ENCODE measurements around the gene ZNF410.

DNA sequence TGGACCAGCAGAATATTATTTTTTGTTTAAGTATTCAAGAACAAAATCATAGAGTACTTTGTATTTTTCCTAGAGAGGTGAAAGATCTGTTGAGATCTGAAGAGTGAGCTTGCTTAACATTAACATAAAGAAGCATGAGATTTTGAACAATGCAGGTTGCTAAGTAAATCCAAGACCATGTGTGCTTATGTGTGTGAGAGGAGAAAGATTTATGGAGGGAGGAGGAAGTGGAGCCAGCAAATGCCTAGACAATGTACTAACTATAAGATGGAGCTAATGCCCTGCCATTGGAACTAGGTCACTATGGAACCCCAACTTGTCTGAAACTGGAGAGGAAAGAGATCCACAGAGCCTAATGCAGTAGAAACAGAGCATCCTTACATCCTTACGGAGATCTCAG lies 49.9 kb downstream of the ZNF410 start:
- TF ChIP-seq EGR1 (IDR thresholded peaks at IDR 0.05) (no peak), EP300 (IDR thresholded peaks at IDR 0.05; ENCODE audit: borderline replicate concordance) (no peak), CEBPB (IDR thresholded peaks at IDR 0.05) (no peak), YY1 (IDR thresholded peaks at IDR 0.05; ENCODE audit: low read depth) (no peak), TCF12 (IDR thresholded peaks at IDR 0.05; ENCODE audit: low read depth) (no peak), ZBTB7A (IDR thresholded peaks at IDR 0.05; ENCODE audit: low read depth) (no peak)
- TF ChIP-seq, protein P1, sequence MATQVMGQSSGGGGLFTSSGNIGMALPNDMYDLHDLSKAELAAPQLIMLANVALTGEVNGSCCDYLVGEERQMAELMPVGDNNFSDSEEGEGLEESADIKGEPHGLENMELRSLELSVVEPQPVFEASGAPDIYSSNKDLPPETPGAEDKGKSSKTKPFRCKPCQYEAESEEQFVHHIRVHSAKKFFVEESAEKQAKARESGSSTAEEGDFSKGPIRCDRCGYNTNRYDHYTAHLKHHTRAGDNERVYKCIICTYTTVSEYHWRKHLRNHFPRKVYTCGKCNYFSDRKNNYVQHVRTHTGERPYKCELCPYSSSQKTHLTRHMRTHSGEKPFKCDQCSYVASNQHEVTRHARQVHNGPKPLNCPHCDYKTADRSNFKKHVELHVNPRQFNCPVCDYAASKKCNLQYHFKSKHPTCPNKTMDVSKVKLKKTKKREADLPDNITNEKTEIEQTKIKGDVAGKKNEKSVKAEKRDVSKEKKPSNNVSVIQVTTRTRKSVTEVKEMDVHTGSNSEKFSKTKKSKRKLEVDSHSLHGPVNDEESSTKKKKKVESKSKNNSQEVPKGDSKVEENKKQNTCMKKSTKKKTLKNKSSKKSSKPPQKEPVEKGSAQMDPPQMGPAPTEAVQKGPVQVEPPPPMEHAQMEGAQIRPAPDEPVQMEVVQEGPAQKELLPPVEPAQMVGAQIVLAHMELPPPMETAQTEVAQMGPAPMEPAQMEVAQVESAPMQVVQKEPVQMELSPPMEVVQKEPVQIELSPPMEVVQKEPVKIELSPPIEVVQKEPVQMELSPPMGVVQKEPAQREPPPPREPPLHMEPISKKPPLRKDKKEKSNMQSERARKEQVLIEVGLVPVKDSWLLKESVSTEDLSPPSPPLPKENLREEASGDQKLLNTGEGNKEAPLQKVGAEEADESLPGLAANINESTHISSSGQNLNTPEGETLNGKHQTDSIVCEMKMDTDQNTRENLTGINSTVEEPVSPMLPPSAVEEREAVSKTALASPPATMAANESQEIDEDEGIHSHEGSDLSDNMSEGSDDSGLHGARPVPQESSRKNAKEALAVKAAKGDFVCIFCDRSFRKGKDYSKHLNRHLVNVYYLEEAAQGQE (IDR thresholded peaks at IDR 0.05; ENCODE audit: low read depth), result no peak
- TF ChIP-seq, protein P2, sequence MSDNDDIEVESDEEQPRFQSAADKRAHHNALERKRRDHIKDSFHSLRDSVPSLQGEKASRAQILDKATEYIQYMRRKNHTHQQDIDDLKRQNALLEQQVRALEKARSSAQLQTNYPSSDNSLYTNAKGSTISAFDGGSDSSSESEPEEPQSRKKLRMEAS (IDR thresholded peaks at IDR 0.05), result no peak
